ENCODE measurements around the gene MMP23B.
"Not testable (repeated sequence)": the region's sequence is repeated elsewhere in the genome, so short reads cannot be mapped to it uniquely, and the experiment has no call there.

GRCh38 chr1:1664318-1664717 is 32.3 kb downstream of the MMP23B start:
- not testable (repeated sequence) for TF ChIP-seq CTCF (conservative IDR thresholded peaks at IDR 0.05); ZFX (IDR thresholded peaks at IDR 0.05)

Measured in C4-2B (cell line).